Measurements from ENCODE around the gene EPN2. TPM values are rescaled to one million over a fixed set of nuclear protein-coding genes. Genes with fewer than 3 reads are reported as not detected.
"Not testable (repeated sequence)": the region's sequence is repeated elsewhere in the genome, so short reads cannot be mapped to it uniquely, and the experiment has no call there.

The EPN2 gene
- total RNA-seq, 1 experiment from 2014 or later = 19.1 TPM

- DNase-seq (ENCODE audit: low read depth) = no peak
- in situ Hi-C loops (cut with HindIII; ENCODE audit: low pct_unique_long_range_greater_than_20kb, low sequenced_read_pairs) = no loop called here
Measured at GRCh38 chr17:19260958-19261357, 23.8 kb downstream of the EPN2 start.

- in situ Hi-C loops (cut with HindIII; ENCODE audit: low pct_unique_long_range_greater_than_20kb, low sequenced_read_pairs) = no loop called here
- no peak for DNase-seq (ENCODE audit: low read depth)
Measured at GRCh38 chr17:19261426-19261825, 24.3 kb downstream of the EPN2 start.

GRCh38 chr17:19262650-19263631 is 25.8 kb downstream of the EPN2 start:
- in situ Hi-C loops (cut with HindIII; ENCODE audit: low pct_unique_long_range_greater_than_20kb, low sequenced_read_pairs) = no loop called here
- DNase-seq (ENCODE audit: low read depth) = no peak

- DNase-seq (ENCODE audit: low read depth) = peak; percentile 38
- in situ Hi-C loops (cut with HindIII; ENCODE audit: low pct_unique_long_range_greater_than_20kb, low sequenced_read_pairs) = no loop called here
Measured at GRCh38 chr17:19263641-19264051, 26.5 kb downstream of the EPN2 start.

- in situ Hi-C loops (cut with HindIII; ENCODE audit: low pct_unique_long_range_greater_than_20kb, low sequenced_read_pairs) = no loop called here
- DNase-seq (ENCODE audit: low read depth) = no peak
Measured at GRCh38 chr17:19264268-19264667, 27.1 kb downstream of the EPN2 start.

- in situ Hi-C loops (cut with HindIII; ENCODE audit: low pct_unique_long_range_greater_than_20kb, low sequenced_read_pairs) = no loop called here
- no peak for DNase-seq (ENCODE audit: low read depth)
Measured at GRCh38 chr17:19264681-19265080, 27.5 kb downstream of the EPN2 start.

GRCh38 chr17:19265755-19266154 is 28.6 kb downstream of the EPN2 start:
- in situ Hi-C loops (cut with HindIII; ENCODE audit: low pct_unique_long_range_greater_than_20kb, low sequenced_read_pairs) = no loop called here
- no peak for DNase-seq (ENCODE audit: low read depth)

- in situ Hi-C loops (cut with HindIII; ENCODE audit: low pct_unique_long_range_greater_than_20kb, low sequenced_read_pairs) = no loop called here
- DNase-seq (ENCODE audit: low read depth) = no peak
Measured at GRCh38 chr17:19268611-19269010, 31.4 kb downstream of the EPN2 start.

GRCh38 chr17:19269106-19269505 is 31.9 kb downstream of the EPN2 start:
- DNase-seq (ENCODE audit: low read depth) = no peak
- in situ Hi-C loops (cut with HindIII; ENCODE audit: low pct_unique_long_range_greater_than_20kb, low sequenced_read_pairs) = no loop called here

GRCh38 chr17:19269641-19270040 is 32.5 kb downstream of the EPN2 start:
- DNase-seq (ENCODE audit: low read depth) = no peak
- in situ Hi-C loops (cut with HindIII; ENCODE audit: low pct_unique_long_range_greater_than_20kb, low sequenced_read_pairs) = no loop called here

- no peak for DNase-seq (ENCODE audit: low read depth)
- in situ Hi-C loops (cut with HindIII; ENCODE audit: low pct_unique_long_range_greater_than_20kb, low sequenced_read_pairs) = no loop called here
Measured at GRCh38 chr17:19270347-19270703, 33.2 kb downstream of the EPN2 start.

GRCh38 chr17:19270704-19271611 is 33.8 kb downstream of the EPN2 start:
- DNase-seq (ENCODE audit: low read depth) = no peak
- in situ Hi-C loops (cut with HindIII; ENCODE audit: low pct_unique_long_range_greater_than_20kb, low sequenced_read_pairs) = no loop called here

- DNase-seq (ENCODE audit: low read depth) = no peak
- in situ Hi-C loops (cut with HindIII; ENCODE audit: low pct_unique_long_range_greater_than_20kb, low sequenced_read_pairs) = no loop called here
Measured at GRCh38 chr17:19271780-19272357, 34.7 kb downstream of the EPN2 start.

GRCh38 chr17:19273731-19274130 is 36.6 kb downstream of the EPN2 start:
- in situ Hi-C loops (cut with HindIII; ENCODE audit: low pct_unique_long_range_greater_than_20kb, low sequenced_read_pairs) = no loop called here
- no peak for DNase-seq (ENCODE audit: low read depth)

- in situ Hi-C loops (cut with HindIII; ENCODE audit: low pct_unique_long_range_greater_than_20kb, low sequenced_read_pairs) = no loop called here
- no peak for DNase-seq (ENCODE audit: low read depth)
Measured at GRCh38 chr17:19274893-19275292, 37.7 kb downstream of the EPN2 start.

GRCh38 chr17:19275457-19276127 is 38.4 kb downstream of the EPN2 start:
- DNase-seq (ENCODE audit: low read depth) = no peak
- in situ Hi-C loops (cut with HindIII; ENCODE audit: low pct_unique_long_range_greater_than_20kb, low sequenced_read_pairs) = no loop called here

GRCh38 chr17:19278284-19278683 is 41.1 kb downstream of the EPN2 start:
- DNase-seq (ENCODE audit: low read depth); in situ Hi-C loops (cut with HindIII; ENCODE audit: low pct_unique_long_range_greater_than_20kb, low sequenced_read_pairs): not testable (repeated sequence)

- in situ Hi-C loops (cut with HindIII; ENCODE audit: low pct_unique_long_range_greater_than_20kb, low sequenced_read_pairs) = no loop called here
- no peak for DNase-seq (ENCODE audit: low read depth)
Measured at GRCh38 chr17:19278729-19279128, 41.6 kb downstream of the EPN2 start.

Data from Caki2 (cell line).